Osteoblast (primary cell): Measurements from ENCODE around the gene FAM120B. TPM values are rescaled to one million over a fixed set of nuclear protein-coding genes. Genes with fewer than 3 reads are reported as not detected.

Experiments used
- DNase-seq: peaks from one replicate; pipeline ENCODE4 v3.0.0; 2011; ENCODE audit warnings: low spot score, mixed read lengths; ENCODE audit not compliant: insufficient read length; ENCODE audit errors: missing footprints
- H2AFZ ChIP-seq: 2 replicates; pipeline ENCODE4 v1.6.0; 2011; ENCODE audit warnings: mild to moderate bottlenecking, low read length
- H3K27ac ChIP-seq: 2 replicates; pipeline ENCODE4 v1.5.1; 2011; ENCODE audit warnings: mild to moderate bottlenecking, low read depth, low read length, moderate library complexity
- H3K27me3 ChIP-seq: 2 replicates; pipeline ENCODE4 v1.6.0; 2012; ENCODE audit warnings: mild to moderate bottlenecking, control low read depth, inconsistent platforms, low read length, moderate library complexity; ENCODE audit not compliant: insufficient read depth
- H3K36me3 ChIP-seq: 2 replicates; pipeline ENCODE4 v1.5.1; 2011; ENCODE audit warnings: mild to moderate bottlenecking, low read length, control low read depth, moderate library complexity; ENCODE audit not compliant: insufficient read depth
- H3K4me1 ChIP-seq: 2 replicates; pipeline ENCODE4 v1.5.1; 2011; ENCODE audit warnings: mild to moderate bottlenecking, low read length, control low read depth, moderate library complexity; ENCODE audit not compliant: insufficient read depth
- H3K4me2 ChIP-seq: 2 replicates; pipeline ENCODE4 v1.6.0; 2011; ENCODE audit warnings: mild to moderate bottlenecking, low read length; ENCODE audit not compliant: insufficient read depth
- H3K4me3 ChIP-seq: fragments of 200-600 bp; sonication (generic); 3 replicates; pipeline ENCODE4 v1.5.1; 2012; ENCODE audit warnings: mild to moderate bottlenecking, low read length, inconsistent platforms; ENCODE audit not compliant: insufficient read depth
- H3K79me2 ChIP-seq: 2 replicates; pipeline ENCODE4 v1.6.0; 2012; ENCODE audit warnings: mild to moderate bottlenecking, low read length, control low read depth, inconsistent platforms; ENCODE audit not compliant: insufficient read depth
- H3K9me3 ChIP-seq: 2 replicates; pipeline ENCODE4 v1.5.1; 2011; ENCODE audit warnings: low read depth, low read length, control low read depth
- H4K20me1 ChIP-seq: 2 replicates; pipeline ENCODE4 v1.6.0; 2012; ENCODE audit warnings: mild to moderate bottlenecking, low read length, control low read depth; ENCODE audit not compliant: insufficient read depth
- total RNA-seq: library from RNA; depleted of rRNA; stranded (reverse); fragments of >200 nt; gene quantifications from 2 replicates; pipeline ENCODE4 v1.2.3, GENCODE V29; 2012
- TF ChIP-seq, protein P1 (sequence below): IDR thresholded peaks from 2 replicates; pipeline ENCODE4 v1.5.1; 2011; ENCODE audit warnings: mild to moderate bottlenecking, low read depth, low read length, moderate library complexity; ENCODE audit errors: extremely low read depth

Gene FAM120B
- total RNA-seq, 1 donor, result 13.4 TPM

DNA sequence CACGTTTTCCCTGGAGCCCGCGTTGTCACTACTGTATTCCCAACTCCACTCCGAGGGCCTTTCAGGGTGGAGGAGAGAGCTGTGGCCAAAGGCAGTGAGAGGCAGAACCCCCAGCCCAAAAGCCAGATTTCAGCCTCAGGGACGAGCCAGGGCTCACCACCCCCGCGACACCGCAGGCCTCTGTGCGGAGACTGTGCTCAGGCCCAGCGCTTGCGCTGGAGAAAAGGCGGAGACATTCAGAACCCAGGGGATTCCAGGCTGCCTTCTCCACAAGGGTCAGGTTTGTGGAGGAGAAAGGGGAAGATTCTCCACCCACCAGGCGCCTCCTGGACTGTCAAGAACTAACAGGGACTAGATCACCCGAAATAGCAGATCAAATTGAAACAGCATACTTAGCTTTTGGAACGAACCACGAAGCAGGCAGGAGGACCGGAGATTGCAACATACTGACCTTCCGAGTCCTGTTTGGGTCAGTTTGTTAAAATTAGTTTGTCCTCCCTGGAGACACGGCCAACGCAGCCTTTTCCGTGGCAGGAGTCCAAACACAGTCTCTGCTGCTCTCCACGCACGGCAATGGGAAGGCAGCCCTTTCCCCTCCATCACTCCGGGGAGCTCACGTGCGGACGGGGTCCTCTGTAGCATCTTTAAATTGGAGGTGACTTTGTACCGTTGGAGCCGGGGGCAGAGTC lies 30.0 kb upstream of the FAM120B start:
- H3K4me3 ChIP-seq, result no peak overlapping the region
- peaks cover 10% of the 10 kb centered on the region for H3K4me1 ChIP-seq
- no peaks in the 10 kb centered on the region for H4K20me1 ChIP-seq
- H3K27ac ChIP-seq, result no peak overlapping the region
- no peak for DNase-seq
- TF ChIP-seq, protein P1, sequence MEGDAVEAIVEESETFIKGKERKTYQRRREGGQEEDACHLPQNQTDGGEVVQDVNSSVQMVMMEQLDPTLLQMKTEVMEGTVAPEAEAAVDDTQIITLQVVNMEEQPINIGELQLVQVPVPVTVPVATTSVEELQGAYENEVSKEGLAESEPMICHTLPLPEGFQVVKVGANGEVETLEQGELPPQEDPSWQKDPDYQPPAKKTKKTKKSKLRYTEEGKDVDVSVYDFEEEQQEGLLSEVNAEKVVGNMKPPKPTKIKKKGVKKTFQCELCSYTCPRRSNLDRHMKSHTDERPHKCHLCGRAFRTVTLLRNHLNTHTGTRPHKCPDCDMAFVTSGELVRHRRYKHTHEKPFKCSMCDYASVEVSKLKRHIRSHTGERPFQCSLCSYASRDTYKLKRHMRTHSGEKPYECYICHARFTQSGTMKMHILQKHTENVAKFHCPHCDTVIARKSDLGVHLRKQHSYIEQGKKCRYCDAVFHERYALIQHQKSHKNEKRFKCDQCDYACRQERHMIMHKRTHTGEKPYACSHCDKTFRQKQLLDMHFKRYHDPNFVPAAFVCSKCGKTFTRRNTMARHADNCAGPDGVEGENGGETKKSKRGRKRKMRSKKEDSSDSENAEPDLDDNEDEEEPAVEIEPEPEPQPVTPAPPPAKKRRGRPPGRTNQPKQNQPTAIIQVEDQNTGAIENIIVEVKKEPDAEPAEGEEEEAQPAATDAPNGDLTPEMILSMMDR, result no peak
- H2AFZ ChIP-seq, result peak overlapping the region; percentile 47
- no peaks in the 10 kb centered on the region for H3K36me3 ChIP-seq
- H3K79me2 ChIP-seq, result no peaks in the 10 kb centered on the region
- peaks cover 9% of the 10 kb centered on the region for H3K27me3 ChIP-seq
- no peaks in the 10 kb centered on the region for H3K9me3 ChIP-seq
- H3K4me2 ChIP-seq, result peak overlapping the region; percentile 23

DNA sequence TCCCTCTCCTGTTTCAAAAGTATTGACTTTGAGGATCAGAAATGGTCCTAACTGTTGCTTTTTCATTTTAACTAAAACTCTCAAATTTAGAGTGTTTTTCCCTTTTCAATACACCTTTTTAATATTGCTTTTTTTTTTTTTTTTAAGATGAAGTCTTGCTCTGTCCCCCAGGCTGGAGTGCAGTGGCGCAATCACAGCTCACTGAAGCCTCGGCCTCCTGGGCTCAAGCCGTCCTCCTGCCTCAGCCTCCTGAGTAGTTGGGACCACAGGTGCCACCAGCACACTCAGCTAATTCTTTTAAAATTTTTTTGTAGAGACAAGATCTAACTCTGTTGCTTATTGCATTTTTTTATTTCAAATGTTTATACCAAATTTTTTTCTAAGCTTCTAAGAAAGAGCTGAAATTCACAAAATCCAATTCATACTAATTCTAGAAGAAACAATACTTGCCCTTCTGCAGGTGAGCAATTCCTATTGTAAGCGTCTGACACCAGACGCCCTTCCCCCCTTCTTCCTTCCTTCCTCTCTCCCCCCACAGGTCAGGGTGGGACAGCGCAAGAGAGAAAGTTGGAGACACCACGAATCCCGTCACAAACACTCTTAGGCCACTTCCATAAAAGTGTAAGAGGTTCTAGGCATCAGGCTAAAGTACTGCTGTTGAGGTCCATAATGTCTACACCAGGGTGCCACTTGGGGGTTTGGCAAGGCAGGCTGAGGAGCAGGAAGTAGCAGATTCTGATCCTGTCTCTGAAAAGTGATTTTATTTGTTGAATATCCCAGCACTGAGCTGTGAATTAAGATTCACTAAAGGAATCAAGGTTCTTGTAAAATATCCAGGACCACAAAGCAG lies 28.4 kb upstream of the FAM120B start:
- H4K20me1 ChIP-seq, result no peaks in the 10 kb centered on the region
- no peak overlapping the region for H3K27ac ChIP-seq
- peaks cover 10% of the 10 kb centered on the region for H3K4me1 ChIP-seq
- H2AFZ ChIP-seq, result no peak overlapping the region
- H3K36me3 ChIP-seq, result no peaks in the 10 kb centered on the region
- peaks cover 9% of the 10 kb centered on the region for H3K27me3 ChIP-seq
- no peak overlapping the region for H3K4me2 ChIP-seq
- no peak for DNase-seq
- H3K79me2 ChIP-seq, result no peaks in the 10 kb centered on the region
- TF ChIP-seq, protein P1, result no peak
- H3K4me3 ChIP-seq, result no peak overlapping the region
- H3K9me3 ChIP-seq, result no peaks in the 10 kb centered on the region

DNA sequence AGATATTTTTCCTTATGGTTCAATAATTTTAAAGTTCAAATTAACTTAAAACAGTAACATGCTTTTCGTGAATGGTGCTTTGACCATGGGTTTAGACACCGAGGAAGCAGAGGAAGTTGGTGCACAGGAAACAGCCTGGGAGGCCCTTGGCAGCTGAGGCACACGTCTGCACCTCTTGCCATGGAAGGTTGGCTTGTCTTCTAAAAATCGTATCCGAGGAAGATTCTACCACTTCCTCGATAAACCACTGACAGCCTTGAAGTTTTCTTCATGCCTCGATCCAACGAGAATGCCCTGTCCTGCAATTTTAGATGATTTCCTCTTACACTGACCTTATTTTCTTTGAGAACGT lies 27.8 kb upstream of the FAM120B start:
- Histone ChIP-seq H3K4me2 (no peak overlapping the region), H3K9me3 (no peaks in the 10 kb centered on the region), H3K27ac (no peak overlapping the region), H3K36me3 (no peaks in the 10 kb centered on the region), H3K4me1 (peaks cover 10% of the 10 kb centered on the region), H3K27me3 (peaks cover 9% of the 10 kb centered on the region), H2AFZ (no peak overlapping the region), H3K79me2 (no peaks in the 10 kb centered on the region), H4K20me1 (no peaks in the 10 kb centered on the region), H3K4me3 (no peak overlapping the region)
- TF ChIP-seq, protein P1, result no peak
- DNase-seq, result no peak

DNA sequence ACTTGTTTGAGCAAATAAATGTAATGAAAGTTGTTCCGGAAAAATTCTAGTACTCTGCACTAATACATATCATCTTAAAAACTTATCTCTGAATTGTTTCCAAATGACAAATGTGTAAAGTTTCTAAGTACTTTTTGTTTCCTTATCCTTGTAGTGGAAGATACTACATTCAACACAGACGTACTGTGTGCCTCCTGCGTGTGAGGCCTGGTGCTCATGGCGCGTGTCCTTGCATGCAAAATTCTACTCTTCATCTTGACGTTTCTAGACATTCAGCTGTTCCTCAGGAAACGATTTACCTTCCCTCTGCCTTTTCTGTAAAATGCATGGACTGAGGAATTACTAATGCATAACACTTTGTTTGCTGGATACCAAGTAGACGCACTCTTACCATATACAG lies 27.1 kb upstream of the FAM120B start:
- Histone ChIP-seq H3K79me2 (no peaks in the 10 kb centered on the region), H4K20me1 (no peaks in the 10 kb centered on the region), H3K4me1 (peaks cover 10% of the 10 kb centered on the region), H3K36me3 (no peaks in the 10 kb centered on the region), H3K27ac (no peak overlapping the region), H2AFZ (no peak overlapping the region), H3K9me3 (no peaks in the 10 kb centered on the region), H3K4me2 (no peak overlapping the region), H3K27me3 (peaks cover 5% of the 10 kb centered on the region), H3K4me3 (no peak overlapping the region)
- peak; percentile 63 for DNase-seq
- TF ChIP-seq, protein P1, result no peak
